IPS-15b (cell line): ENCODE results near the gene SCAANT1.

Source experiments
- H3K27me3 ChIP-seq: one replicate; pipeline ENCODE4 v1.6.1; 2013; ENCODE audit warnings: low read length; ENCODE audit not compliant: control insufficient read depth, insufficient read depth
- H3K36me3 ChIP-seq: one replicate; pipeline ENCODE4 v1.6.1; 2013; ENCODE audit warnings: low read length; ENCODE audit not compliant: control insufficient read depth, insufficient read depth
- H3K4me1 ChIP-seq: one replicate; pipeline ENCODE4 v1.6.1; 2013; ENCODE audit warnings: mild to moderate bottlenecking, low read length; ENCODE audit not compliant: control insufficient read depth, insufficient read depth
- H3K4me3 ChIP-seq: one replicate; pipeline ENCODE4 v1.5.1; 2013; ENCODE audit warnings: low read depth, low read length
- H3K9ac ChIP-seq: one replicate; pipeline ENCODE4 v1.6.1; 2013; ENCODE audit warnings: low read depth, mild to moderate bottlenecking, low read length
- H3K9me3 ChIP-seq: one replicate; pipeline ENCODE4 v1.6.1; 2013; ENCODE audit warnings: mild to moderate bottlenecking, low read length; ENCODE audit not compliant: control insufficient read depth, insufficient read depth

SCAANT1 gene

DNA sequence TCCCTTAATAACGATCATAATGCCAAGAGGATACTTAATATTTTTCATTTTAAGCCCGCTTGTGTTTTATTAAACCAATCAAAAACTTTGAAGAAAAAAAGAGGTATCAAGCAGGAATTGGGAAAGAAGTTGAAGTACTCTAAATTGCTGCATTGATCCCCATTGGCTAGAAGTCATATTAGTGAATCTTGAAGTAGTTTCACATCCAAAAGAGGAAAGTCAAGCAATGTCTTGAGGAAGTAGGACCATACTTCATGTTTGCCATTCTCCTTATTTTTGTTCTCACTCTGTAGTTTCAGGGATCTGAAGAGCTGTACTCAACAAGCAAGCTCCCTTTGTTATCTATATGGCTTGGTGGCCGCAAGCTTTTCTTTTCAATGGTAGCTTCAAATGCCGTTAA is 2.2 kb downstream of the SCAANT1 start:
- Histone ChIP-seq H3K36me3 (no peaks in the 10 kb centered on the region), H3K27me3 (no peaks in the 10 kb centered on the region), H3K4me1 (peaks cover 2% of the 10 kb centered on the region), H3K4me3 (no peak overlapping the region), H3K9ac (no peak overlapping the region), H3K9me3 (no peaks in the 10 kb centered on the region)

DNA sequence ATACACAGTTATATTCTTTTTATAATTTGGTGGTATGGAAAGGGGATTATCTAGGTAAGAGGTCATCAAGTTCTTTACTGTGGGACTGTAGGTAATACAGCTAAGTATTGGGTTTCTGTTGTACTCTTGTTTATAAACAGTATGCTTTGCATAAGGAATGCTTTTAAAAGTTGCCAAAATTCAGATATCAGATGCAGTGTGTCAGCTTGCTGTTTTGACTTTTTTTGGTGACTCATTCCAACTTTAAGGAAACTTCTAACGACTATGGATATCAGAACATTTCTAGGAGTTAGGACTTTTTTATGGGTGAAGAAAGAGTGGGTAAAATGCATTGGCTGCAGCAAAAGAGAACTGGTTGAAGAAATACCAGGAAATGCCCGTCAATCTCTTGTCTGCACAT is 2.8 kb downstream of the SCAANT1 start:
- peaks cover 2% of the 10 kb centered on the region for H3K4me1 ChIP-seq
- no peaks in the 10 kb centered on the region for H3K27me3 ChIP-seq
- no peak overlapping the region for H3K9ac ChIP-seq
- no peak overlapping the region for H3K4me3 ChIP-seq
- H3K9me3 ChIP-seq, result no peaks in the 10 kb centered on the region
- no peaks in the 10 kb centered on the region for H3K36me3 ChIP-seq

DNA sequence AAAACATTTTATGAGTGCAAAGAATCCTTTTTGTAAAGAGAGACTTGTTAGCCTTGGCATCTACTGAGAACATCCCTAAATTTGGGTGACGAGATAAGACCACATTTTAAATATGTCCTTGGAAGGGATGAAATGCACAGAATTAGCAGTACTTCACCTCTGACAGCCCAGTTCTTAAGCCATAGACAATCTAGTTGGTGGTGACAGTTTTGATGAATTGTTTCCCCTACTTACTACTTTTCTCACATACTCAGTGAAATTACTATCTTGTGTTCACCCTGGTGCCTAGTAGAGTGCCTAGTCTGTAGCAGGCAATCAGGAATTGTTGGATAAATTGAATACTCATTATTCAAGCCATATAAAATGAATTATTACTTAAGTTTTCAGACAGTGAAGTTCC is 3.4 kb downstream of the SCAANT1 start:
- no peaks in the 10 kb centered on the region for H3K9me3 ChIP-seq
- no peaks in the 10 kb centered on the region for H3K4me1 ChIP-seq
- H3K4me3 ChIP-seq, result no peak overlapping the region
- no peaks in the 10 kb centered on the region for H3K27me3 ChIP-seq
- no peaks in the 10 kb centered on the region for H3K36me3 ChIP-seq
- no peak overlapping the region for H3K9ac ChIP-seq

DNA sequence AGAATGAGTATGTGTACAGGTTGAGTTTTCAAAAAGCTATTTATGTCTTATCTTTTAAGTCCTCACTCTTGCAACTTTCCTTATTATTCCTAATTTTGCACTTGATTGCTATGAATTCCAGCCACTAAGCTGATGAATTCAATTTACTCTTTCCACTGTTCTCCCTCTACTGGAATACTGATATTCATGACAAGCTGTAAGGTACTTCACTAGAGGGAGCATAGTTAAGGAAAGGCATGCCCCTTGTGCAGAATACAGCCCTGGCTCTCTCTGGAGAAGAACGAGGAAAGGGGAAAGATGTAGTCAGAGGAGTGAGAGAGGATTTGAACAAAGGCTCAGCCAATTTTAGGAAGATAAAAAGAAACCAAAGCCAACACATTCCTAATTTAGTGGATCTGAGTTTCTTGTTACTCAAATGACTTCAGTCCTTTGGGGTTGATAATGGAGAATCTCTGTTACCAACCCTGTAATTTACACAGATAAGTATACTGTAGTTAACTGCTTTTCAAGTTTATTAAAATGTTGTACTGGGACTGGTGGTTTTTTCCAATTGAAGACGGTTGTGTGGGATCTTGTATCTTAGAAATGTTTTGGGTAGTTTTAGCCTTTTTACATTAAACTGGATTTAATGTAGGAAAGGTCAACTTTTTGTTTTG is 4.0 kb downstream of the SCAANT1 start:
- no peak overlapping the region for H3K9ac ChIP-seq

DNA sequence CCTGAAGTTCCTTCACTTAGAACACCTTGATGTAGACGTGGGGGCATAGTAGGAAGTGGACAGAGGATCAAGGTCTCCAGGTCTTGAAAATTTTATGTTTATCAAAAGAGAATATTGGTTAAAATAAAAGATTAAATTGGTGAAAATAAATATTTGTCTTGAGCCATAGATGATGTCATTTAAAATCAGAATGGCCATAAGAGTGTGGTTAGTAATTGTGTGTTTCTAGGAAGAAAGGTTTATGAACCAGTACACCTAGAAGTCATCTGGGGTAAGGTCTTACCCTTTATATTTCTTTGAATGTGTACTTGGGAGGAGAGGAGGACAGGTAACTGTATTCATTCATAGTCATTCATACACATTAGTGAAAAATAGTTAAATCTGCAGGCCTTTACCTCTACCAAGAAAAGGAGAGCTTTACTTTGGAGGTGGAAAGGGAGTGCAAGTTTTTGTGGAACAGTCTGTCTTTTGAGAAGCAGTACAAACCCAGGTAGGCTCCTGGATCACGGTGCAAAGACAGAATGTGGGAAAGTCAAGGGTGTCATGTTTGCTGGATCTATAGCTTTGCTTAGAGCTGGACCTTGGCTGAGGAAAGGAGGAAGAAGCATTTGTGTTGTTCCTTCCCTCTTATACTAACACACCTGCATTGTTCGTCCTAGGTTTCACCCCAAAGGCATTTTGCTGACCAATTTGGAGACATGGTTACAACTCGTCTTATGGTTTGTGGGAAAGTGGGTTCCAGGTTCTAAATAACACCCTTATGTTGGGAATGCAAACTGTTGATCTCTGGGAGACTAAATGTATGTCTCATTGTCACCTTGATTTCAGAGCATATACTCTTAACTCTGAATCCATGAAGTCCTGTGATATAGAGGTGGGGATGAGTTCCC is 6.2 kb downstream of the SCAANT1 start:
- Histone ChIP-seq H3K9ac (no peak overlapping the region), H3K4me1 (no peaks in the 10 kb centered on the region), H3K4me3 (no peak overlapping the region), H3K36me3 (no peaks in the 10 kb centered on the region), H3K27me3 (no peaks in the 10 kb centered on the region), H3K9me3 (no peaks in the 10 kb centered on the region)

More for the DNA sequence above, 4.0 kb downstream of the SCAANT1 start:
- H3K9me3 ChIP-seq, result no peaks in the 10 kb centered on the region
- no peaks in the 10 kb centered on the region for H3K36me3 ChIP-seq
- no peaks in the 10 kb centered on the region for H3K4me1 ChIP-seq
- H3K27me3 ChIP-seq, result no peaks in the 10 kb centered on the region
- no peak overlapping the region for H3K4me3 ChIP-seq

DNA sequence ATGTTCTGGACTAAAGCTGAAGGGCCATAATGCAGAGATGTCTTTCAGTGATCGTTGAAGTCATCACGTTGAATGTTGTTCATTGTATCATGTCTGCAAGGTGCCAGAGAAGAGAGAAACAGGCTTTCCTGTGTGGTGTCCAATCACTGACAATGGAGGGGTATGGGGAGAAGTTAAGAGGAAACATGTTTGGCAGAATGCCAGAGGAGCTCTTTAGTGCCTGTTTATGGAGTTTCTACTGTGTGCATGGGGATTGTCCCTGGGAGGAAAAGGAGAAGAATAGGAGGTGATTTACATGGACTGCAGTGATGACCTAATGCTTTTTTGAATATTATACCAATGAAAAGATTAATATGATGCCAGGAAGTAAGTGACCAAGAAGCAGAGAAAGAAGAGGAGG is 11.7 kb downstream of the SCAANT1 start:
- Histone ChIP-seq H3K27me3 (no peaks in the 10 kb centered on the region), H3K4me1 (peaks cover 4% of the 10 kb centered on the region), H3K4me3 (no peak overlapping the region), H3K9me3 (no peaks in the 10 kb centered on the region), H3K9ac (no peak overlapping the region), H3K36me3 (no peaks in the 10 kb centered on the region)

DNA sequence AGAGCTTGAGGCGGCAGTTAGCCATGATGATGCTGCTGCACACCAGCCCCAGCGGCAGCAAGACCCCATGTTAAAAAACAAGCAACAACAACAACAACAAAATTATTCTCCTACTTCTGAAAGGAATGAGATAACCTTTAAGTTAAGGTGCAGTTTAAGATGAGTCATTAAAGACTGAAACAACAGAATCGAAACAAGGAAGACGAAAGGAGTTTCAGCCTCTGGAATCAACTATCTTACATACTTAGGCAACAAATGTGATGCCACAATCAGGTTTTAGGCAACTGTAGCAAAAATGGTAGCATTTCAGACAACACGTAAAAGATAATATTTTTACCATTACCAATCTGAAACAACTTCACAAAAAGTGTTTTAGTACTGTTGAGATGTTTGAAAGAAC is 12.2 kb downstream of the SCAANT1 start:
- no peaks in the 10 kb centered on the region for H3K27me3 ChIP-seq
- peaks cover 4% of the 10 kb centered on the region for H3K4me1 ChIP-seq
- H3K36me3 ChIP-seq, result no peaks in the 10 kb centered on the region
- no peaks in the 10 kb centered on the region for H3K9me3 ChIP-seq
- H3K9ac ChIP-seq, result no peak overlapping the region
- H3K4me3 ChIP-seq, result no peak overlapping the region

DNA sequence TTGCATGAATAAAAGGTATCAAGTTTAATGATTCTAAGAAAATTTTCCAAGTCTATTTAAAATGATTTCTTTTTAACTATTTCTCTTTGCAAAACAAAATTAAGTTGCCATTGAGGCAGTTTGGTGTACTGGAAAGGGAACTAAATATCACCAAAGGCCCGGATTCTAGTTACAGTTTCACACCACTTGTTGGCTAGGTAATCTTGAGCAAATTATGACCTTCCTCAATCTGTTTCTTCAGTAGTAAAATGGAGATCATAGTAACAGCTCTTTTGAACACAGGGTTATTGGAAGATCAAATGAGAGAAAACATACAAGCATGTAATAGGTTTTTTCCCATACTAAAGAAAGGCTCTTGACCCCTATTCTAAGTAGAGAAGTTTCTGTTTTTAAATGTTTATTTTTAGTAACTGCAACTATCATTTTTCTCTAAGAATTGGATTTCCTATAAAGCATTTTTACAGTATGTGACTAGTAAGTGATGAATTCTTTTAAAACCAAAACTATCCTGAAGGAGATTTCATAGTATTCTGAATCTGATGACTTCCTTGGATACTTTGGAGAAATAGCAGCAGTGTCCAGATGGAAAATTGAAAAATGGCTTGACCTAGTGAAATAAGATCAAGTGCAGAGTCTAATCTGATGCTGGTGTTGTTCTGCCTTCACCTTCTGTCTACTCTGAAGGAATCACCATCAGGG is 15.7 kb downstream of the SCAANT1 start:
- no peak overlapping the region for H3K9ac ChIP-seq
- H3K36me3 ChIP-seq, result no peaks in the 10 kb centered on the region
- H3K9me3 ChIP-seq, result no peaks in the 10 kb centered on the region
- no peaks in the 10 kb centered on the region for H3K27me3 ChIP-seq
- H3K4me1 ChIP-seq, result peaks cover 4% of the 10 kb centered on the region
- H3K4me3 ChIP-seq, result no peak overlapping the region

DNA sequence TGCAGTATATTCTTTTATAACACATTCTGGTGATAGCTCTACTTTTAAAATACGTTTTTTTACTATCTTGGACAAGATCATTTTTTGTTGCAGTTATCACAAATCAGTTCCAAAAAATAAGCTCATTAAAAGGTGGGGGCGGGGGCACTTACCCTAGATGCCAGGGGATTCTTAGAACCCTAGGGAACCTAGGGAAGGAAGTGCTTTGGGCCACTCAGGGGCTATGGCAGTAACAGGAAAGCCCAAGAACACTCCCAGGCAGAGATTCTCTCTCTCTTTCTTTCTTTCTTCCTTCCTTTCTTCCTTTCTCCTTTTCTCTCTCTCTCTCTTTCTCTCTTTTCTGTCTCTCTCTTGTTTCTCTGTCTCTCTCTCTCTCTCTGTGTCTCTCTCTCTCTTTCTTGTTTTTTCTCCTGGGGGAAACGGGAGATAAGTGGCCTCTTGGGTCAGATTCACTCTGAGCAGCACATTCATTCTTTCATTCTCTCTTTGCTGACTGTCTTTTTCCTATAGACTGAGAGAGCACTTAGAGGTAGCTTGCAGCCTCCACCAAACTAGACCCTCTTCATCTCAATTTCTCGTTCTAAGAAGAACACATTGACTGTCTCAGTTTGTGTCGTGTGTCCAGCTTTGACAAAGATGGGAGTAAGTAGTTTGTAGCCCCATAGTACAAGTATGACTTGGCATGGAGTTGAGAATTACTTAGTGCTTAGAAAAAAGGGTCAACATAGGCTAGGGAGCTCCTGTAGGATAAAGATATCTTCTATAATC is 16.6 kb downstream of the SCAANT1 start:
- peaks cover 4% of the 10 kb centered on the region for H3K4me1 ChIP-seq
- no peaks in the 10 kb centered on the region for H3K36me3 ChIP-seq
- peak overlapping the region; percentile 27 for H3K9ac ChIP-seq
- H3K9me3 ChIP-seq, result no peaks in the 10 kb centered on the region
- H3K27me3 ChIP-seq, result no peaks in the 10 kb centered on the region
- H3K4me3 ChIP-seq, result no peak overlapping the region

DNA sequence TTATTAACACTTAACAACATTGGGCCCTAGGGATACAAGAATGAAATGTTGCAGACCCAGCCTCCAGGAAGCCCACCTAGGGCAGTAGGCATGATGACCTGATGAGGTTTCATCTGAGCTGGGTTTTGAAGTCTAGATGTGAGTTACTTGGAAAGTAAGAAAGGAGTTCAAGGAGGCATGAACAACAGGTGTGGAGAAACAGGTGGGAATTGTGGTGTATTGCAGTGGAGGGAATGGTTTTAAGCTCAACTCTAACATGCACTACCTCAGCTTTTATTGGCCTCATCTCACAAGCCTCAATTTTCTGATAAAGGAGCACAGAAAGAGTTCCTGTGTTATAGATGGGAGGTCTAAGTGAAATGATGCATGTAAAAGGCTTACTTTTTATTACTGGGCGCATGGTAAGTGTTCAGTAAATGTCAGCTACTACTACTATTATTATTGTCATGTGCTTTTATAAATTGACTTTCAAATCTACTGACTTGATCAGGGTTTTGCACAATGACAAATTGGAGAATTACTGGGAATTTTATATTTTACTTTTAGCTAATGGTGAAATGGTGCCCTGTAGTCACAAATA is 19.3 kb downstream of the SCAANT1 start:
- Histone ChIP-seq H3K36me3 (no peaks in the 10 kb centered on the region), H3K4me1 (peaks cover 4% of the 10 kb centered on the region), H3K9me3 (no peaks in the 10 kb centered on the region), H3K4me3 (no peak overlapping the region), H3K27me3 (no peaks in the 10 kb centered on the region), H3K9ac (no peak overlapping the region)

DNA sequence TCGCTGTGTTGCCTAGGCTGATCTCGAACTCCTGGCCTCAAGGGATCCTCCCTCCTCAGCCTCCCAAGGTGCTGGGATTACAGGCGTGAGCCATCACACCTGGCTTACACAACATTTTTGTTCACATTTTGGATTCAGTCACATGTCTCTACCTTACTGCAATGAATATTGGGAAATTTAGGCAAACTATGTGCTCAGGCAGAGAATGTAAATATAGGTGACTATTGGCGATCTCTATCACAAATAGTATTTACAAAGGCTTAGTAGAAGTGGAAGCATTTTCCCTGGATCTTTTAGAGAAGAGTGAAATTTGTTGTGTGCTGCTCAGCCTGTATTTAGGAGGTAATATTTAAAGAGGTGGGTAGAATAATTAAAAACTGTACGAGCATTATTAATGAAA is 20.7 kb downstream of the SCAANT1 start:
- Histone ChIP-seq H3K4me3 (no peak overlapping the region), H3K4me1 (peaks cover 9% of the 10 kb centered on the region), H3K27me3 (no peaks in the 10 kb centered on the region), H3K9ac (no peak overlapping the region), H3K9me3 (no peaks in the 10 kb centered on the region), H3K36me3 (no peaks in the 10 kb centered on the region)
